K562 (cell line): Measurements from ENCODE around the gene GOLGA8B.

Experiments
- CTCF ChIP-seq, 3 experiments: IDR thresholded peaks in 2 of 3; conservative IDR thresholded peaks in 1 of 3; 2 replicates each; pipeline ENCODE4 v1.5.1; 2011 to 2012; ENCODE audit warnings: low read length in 3 of 3, mild to moderate bottlenecking in 3 of 3, control low read depth in 2 of 3, improper control_type of control experiment in 1 of 3, inconsistent platforms in 1 of 3, low read depth in 1 of 3, mixed read lengths in 1 of 3, moderate library complexity in 1 of 3; ENCODE audit not compliant: insufficient read depth in 2 of 3
- ZSCAN32 ChIP-seq: fragments of 450-650 bp; formaldehyde crosslinking; IDR thresholded peaks from 2 replicates; pipeline ENCODE4 v1.4.0; 2020; ENCODE audit warnings: mild to moderate bottlenecking, moderate library complexity

GRCh38 chr15:34588046-34588674 lies 4.7 kb upstream of the GOLGA8B start:
- peak; percentile 80 to 93 (median 82) for TF ChIP-seq CTCF (IDR thresholded peaks at IDR 0.05 in 2 of 3, conservative IDR thresholded peaks at IDR 0.05 in 1 of 3; ENCODE audit: insufficient read depth in 2 of 3, low read depth in 1 of 3, low read length in 3 of 3)
- no peak for TF ChIP-seq ZSCAN32
